Measurements from ENCODE around the gene IGSF9B. TPM values are rescaled to one million over a fixed set of nuclear protein-coding genes. Genes with fewer than 3 reads are reported as not detected.

IGSF9B gene
- total RNA-seq, 1 experiment from 2014 or later = 0.07 TPM

DNA sequence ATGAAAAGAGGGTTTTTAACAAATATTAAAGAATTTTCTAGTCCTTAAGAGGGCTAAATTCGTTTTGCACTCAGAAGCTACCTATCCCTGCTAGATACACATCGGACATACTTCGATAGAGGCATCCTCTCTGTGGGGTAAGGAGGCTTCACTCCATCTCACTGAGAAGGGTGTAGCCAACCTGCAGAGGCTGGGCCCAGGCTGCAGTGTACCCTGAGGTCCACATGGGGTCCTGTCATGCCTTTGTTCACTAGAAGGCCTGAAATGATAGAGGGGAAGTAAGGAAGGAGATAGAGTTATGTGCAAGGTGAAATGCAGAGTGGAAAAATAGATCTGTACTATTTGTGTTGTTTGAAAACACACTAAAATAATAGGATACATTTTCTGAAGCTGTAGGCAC is 45.6 kb downstream of the IGSF9B start:
- DNase-seq (ENCODE audit: low read depth) = no peak
- in situ Hi-C loops (cut with HindIII; ENCODE audit: low pct_unique_long_range_greater_than_20kb, low sequenced_read_pairs) = no loop called here

GRCh38 chr11:133910101-133910500 is 46.7 kb downstream of the IGSF9B start:
- no peak for DNase-seq (ENCODE audit: low read depth)

DNA sequence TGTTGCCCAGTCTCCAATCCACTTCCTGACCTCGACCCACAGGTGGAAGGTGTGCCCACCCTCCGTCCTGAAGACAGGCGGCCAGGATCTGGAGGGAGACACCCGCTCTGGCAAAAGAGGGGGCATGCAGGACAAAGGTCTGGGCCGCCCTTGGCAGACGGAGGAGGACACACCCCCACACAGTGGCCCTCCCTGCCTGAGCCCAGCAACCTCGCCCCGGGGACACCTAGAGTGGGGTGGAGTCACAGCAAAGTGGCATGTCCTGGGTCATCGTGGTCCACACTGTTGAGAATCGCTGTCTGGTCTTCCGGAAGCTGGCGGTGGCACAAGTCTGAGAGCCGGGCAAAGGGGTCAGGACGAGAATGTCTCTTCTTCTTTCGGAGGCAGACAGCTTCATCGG is 47.9 kb downstream of the IGSF9B start:
- DNase-seq (ENCODE audit: low read depth) = no peak
- in situ Hi-C loops (cut with HindIII; ENCODE audit: low pct_unique_long_range_greater_than_20kb, low sequenced_read_pairs) = no loop called here

More at GRCh38 chr11:133910101-133910500, 46.7 kb downstream of the IGSF9B start:
- in situ Hi-C loops (cut with HindIII; ENCODE audit: low pct_unique_long_range_greater_than_20kb, low sequenced_read_pairs) = no loop called here

- in situ Hi-C loops (cut with HindIII; ENCODE audit: low pct_unique_long_range_greater_than_20kb, low sequenced_read_pairs) = no loop called here
- DNase-seq (ENCODE audit: low read depth) = no peak
Measured at GRCh38 chr11:133907841-133908241, 48.9 kb downstream of the IGSF9B start.

DNA sequence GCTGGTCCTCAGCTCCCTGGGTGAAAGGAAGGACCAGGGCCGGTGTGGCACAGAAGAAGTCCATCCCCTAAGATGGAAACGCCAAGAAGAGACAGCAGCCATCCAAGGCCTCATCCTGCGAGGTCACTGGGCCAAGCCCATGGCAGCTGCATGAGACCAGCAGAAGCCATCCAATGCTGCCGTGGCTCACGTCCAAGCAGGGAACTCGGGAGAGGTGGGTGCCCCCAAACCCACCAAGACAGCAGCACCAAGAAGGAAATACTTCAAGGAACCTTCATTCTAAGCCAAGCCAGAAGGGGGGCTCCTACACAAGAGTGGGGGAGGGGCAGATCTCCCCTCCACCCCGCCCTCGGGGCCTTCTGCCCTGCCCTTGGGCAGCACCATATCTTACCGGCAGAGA is 49.6 kb downstream of the IGSF9B start:
- in situ Hi-C loops (cut with HindIII; ENCODE audit: low pct_unique_long_range_greater_than_20kb, low sequenced_read_pairs) = no loop called here

DNA sequence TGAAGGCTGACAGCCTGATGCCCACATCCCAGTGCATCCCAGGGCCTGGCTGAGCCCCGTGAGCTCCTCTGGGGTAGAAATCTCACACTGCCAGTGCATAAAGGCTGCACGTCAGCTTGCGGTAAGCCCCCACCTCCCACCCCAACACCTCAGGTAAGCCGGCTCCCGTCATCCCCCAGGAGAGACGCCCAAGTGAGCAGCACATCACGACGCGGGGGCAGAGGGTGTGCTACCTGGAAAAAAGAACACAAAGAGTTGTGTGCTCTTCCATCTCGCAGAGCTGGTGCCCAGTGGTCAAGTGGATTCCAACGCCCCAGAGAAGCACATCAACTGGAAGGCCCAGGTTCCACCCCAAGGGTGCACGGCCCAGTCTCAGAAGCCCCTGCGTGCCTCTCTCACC is 50.0 kb downstream of the IGSF9B start:
- in situ Hi-C loops (cut with HindIII; ENCODE audit: low pct_unique_long_range_greater_than_20kb, low sequenced_read_pairs) = no loop called here
- no peak for DNase-seq (ENCODE audit: low read depth)

More for the DNA sequence above, 49.6 kb downstream of the IGSF9B start:
- DNase-seq (ENCODE audit: low read depth) = no peak

DNA sequence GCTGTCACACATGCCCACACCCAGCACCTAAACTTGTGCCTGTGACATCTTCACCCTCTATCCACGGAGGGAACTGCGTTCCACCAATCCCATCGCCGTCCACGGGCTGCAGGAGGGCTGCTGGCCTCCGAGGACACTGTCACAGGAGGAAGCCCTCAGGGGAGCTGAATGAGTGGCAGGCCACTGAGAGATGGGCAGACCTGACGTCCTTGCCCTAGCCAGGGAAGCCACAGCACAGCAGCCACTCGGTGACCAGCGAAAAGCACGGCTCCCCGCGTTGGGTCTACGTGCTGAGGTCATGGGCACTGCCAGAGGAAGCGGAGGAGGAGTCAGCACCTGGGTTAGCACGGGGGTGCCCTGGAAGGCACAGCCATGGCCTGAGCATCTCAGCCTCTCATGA is 50.5 kb downstream of the IGSF9B start:
- no peak for DNase-seq (ENCODE audit: low read depth)
- in situ Hi-C loops (cut with HindIII; ENCODE audit: low pct_unique_long_range_greater_than_20kb, low sequenced_read_pairs) = no loop called here

GRCh38 chr11:133905677-133906156 is 51.1 kb downstream of the IGSF9B start:
- in situ Hi-C loops (cut with HindIII; ENCODE audit: low pct_unique_long_range_greater_than_20kb, low sequenced_read_pairs) = no loop called here
- DNase-seq (ENCODE audit: low read depth) = no peak

GRCh38 chr11:133904818-133905515 is 51.8 kb downstream of the IGSF9B start:
- DNase-seq (ENCODE audit: low read depth) = no peak
- in situ Hi-C loops (cut with HindIII; ENCODE audit: low pct_unique_long_range_greater_than_20kb, low sequenced_read_pairs) = no loop called here

DNA sequence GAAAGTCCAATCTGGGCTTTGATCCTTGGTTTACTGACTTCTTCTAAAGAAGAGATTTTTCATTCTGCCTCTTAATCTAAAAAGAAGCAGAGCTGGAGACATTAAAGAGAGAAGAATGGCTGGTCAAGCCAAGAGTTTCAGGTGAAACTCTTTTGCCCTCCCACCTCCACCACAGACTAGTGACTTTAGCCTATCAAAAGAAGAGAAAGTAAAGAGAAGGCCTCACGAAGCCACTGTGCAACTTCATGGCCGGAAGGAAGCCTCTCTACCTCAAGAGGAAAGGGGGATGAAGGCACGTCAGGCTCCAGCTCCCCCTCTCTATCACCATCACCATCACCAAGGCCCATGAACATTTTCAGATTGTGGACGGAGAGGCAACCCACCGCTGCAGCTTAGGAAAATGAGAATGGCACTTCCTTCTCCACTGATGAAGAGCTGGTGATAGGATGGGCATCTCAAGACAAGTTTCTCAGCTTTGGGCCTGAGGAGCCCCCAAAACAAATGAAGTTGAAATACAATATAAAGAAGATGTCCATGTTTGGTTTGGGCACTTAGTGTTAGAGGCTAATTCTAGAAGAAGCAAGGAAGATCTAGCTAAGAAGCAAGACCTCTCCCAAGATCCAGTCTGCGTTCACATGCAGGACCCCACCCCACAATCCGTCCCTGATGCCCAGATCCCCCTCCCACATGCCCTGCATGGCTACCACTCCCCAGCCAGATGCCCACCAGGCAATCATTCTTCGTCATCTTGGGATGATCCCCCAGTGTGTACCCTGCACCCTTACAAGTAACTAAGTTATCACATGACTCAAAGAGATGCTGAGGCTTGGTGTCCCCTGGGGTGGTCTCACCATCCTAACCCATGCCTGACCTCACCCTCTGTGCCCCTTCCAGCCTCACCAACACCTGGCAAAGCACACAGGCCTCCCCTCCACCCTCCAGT is 52.6 kb downstream of the IGSF9B start:
- DNase-seq (ENCODE audit: low read depth) = no peak
- in situ Hi-C loops (cut with HindIII; ENCODE audit: low pct_unique_long_range_greater_than_20kb, low sequenced_read_pairs) = no loop called here

DNA sequence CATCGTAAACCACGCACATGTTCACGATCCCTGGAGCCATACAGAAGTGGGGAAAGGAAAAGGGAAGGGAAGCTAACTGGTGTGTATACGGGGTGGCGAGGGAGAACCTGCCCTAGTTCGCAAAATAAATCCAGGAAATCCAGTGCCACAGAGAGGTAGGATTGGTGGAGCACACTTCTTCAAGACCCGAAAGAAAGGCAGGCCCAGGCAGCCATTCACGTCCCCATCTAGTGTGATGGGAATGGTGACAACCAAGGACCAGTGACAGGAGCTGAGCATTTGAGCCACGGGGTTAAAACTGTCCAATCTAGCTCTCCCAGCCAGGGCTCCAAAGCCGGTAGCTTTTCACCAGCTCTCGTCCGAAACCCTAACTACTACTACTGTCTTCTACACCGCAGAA is 53.7 kb downstream of the IGSF9B start:
- in situ Hi-C loops (cut with HindIII; ENCODE audit: low pct_unique_long_range_greater_than_20kb, low sequenced_read_pairs) = no loop called here
- DNase-seq (ENCODE audit: low read depth) = no peak

DNA sequence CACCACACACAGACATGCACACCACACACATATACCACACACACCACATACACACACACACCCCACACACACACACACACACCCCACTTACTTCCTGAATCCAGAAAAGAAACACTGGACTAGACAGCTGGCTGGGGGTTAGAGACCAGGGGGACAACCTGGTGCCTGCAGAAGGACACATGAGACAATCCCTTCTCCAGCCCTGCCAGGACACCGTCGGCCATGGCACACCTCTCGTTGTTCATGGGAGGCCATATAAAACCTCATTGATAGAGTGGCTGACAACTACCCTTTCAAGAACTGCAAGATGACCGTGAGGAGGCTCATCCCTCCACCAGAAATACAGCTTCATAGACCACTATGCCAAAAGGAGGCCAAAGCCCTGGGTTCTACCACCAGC is 54.3 kb downstream of the IGSF9B start:
- in situ Hi-C loops (cut with HindIII; ENCODE audit: low pct_unique_long_range_greater_than_20kb, low sequenced_read_pairs) = no loop called here

DNA sequence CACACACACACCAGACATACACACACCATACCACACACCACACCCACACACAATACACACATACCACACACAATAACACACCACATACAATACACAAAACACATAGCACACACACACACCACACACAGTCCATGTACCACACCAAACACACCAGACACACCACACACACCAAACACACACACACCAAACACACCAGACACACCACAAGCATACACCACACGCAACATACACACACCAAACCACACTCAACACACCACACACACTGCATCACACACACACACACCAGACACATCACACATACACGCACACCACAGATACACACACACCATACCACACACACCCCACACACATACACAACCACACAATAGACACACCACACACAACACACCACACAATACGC is 54.8 kb downstream of the IGSF9B start:
- in situ Hi-C loops (cut with HindIII; ENCODE audit: low pct_unique_long_range_greater_than_20kb, low sequenced_read_pairs) = no loop called here
- no peak for DNase-seq (ENCODE audit: low read depth)

More for the DNA sequence above, 54.3 kb downstream of the IGSF9B start:
- no peak for DNase-seq (ENCODE audit: low read depth)

GRCh38 chr11:133901316-133901715 is 55.5 kb downstream of the IGSF9B start:
- in situ Hi-C loops (cut with HindIII; ENCODE audit: low pct_unique_long_range_greater_than_20kb, low sequenced_read_pairs) = no loop called here
- DNase-seq (ENCODE audit: low read depth) = no peak

DNA sequence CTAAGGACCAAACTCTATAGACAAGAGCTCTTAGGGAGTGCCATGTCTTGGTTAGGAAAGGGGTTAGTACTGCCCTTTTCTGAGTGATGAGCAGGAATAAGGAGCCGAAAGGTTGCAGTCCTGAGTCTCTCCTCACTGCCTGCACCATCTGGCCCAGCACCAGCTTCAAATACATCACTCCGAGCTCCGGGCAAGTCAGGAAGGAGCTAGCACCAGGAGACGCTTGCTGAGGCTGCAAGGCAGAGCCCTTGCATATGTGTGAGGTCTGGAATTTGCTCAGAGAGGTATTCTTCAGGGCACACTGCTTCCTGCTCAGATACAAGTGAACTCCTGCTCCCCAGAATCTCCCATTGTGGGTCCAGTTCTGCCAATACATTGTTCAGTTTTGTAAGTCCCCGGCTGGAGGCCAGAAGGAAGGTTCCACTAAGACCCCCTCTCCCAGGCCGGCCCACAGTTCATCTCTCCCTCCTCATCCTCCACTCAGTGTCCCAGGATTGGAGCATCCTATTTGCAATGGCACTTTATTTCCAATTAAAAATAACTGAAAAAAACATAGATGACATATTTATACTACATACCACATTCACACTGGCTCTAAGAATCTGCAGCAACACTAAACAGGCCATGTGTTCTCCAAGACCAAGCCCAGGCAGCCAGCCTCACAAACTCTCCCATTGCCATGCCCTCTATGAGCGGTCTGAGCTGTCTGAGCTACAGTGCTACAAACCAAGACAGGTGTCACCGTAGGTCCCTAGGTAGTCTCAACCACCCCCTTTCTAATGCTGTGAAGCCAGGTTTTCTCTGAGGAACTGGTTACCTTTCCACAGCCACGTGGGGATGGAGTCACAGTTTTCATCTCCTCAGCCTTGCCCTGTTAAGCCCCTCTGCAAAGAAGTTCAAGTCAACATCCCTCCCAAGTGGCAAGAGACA is 56.3 kb downstream of the IGSF9B start:
- in situ Hi-C loops (cut with HindIII; ENCODE audit: low pct_unique_long_range_greater_than_20kb, low sequenced_read_pairs) = no loop called here

DNA sequence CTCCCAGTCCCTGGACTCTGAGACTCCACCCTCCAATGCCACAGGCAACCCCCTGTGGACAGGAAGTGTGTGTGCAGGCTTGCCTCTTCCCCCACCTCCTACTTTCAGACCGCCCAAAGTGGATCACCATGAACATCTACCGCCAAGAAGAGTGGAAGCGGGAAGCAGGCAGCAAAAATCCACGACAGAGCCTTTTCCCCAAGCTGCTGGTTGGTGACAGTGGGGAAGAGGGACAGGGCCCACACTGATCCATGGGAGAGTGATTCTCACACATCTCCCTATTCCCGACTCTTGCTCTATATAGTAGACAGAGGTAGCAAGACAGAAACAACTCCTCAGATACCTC is 58.0 kb downstream of the IGSF9B start:
- no peak for DNase-seq (ENCODE audit: low read depth)

More for the DNA sequence above, 56.3 kb downstream of the IGSF9B start:
- no peak for DNase-seq (ENCODE audit: low read depth)

DNA sequence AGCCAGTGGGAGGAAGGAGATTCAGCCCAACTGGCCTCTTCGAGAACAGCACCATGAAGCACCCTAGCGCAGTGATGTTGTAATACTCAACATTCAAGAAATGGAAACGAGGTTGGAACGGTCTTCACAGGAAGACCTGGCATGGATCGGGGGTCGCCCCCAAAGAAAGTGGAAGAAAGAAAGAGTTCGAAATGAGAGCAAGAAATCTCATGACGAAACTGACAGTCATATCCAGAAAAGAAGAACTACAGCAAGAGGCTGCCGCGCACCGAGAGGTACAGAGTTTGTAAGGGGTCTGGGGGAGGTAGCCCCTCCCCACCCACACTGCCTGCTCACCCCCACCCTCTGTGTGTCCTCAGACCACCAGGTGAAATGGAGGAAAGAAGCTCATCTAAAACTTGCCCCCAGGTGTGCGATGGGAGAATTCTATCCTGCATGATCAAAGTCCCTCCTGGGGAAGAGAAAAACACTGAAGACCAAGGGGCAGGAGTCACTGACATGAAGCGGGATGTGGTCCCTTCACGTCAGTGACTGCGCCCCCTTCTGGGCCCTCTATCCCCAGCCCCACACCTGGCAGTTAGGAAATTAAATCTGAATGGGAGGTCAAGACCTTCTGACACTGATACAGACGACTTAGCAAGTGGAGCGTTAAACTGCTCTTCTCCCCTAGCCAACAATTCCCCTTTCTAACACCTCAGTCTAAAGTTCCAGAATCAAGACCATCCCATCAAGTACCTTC is 58.6 kb downstream of the IGSF9B start:
- in situ Hi-C loops (cut with HindIII; ENCODE audit: low pct_unique_long_range_greater_than_20kb, low sequenced_read_pairs) = no loop called here
- no peak for DNase-seq (ENCODE audit: low read depth)

More for the DNA sequence above, 58.0 kb downstream of the IGSF9B start:
- in situ Hi-C loops (cut with HindIII; ENCODE audit: low pct_unique_long_range_greater_than_20kb, low sequenced_read_pairs) = no loop called here

- no peak for DNase-seq (ENCODE audit: low read depth)
- in situ Hi-C loops (cut with HindIII; ENCODE audit: low pct_unique_long_range_greater_than_20kb, low sequenced_read_pairs) = no loop called here
Measured at GRCh38 chr11:133897331-133897650, 59.5 kb downstream of the IGSF9B start.
